Astrocyte (in vitro differentiated cells and primary cell): ENCODE data around the gene IQCH. TPM values are rescaled to one million over a fixed set of nuclear protein-coding genes. Genes with fewer than 3 reads are reported as not detected.

Experiments
- DNase-seq: peaks from one replicate; pipeline ENCODE4 v3.0.0-alpha.2; 2010; ENCODE audit warnings: low read depth
- FAIRE-seq: peaks from 2 replicates; lab custom pipeline; 2011; peaks lifted over from hg19 to GRCh38; lab: Jason Lieb, UNC
- H2AFZ ChIP-seq: 2 replicates; pipeline ENCODE4 v1.6.0; 2012; ENCODE audit warnings: low read depth, low read length, inconsistent platforms
- H3K27ac ChIP-seq: 2 replicates; pipeline ENCODE4 v1.5.1; 2011; ENCODE audit warnings: low read depth, low read length, inconsistent platforms
- H3K27me3 ChIP-seq: 2 replicates; pipeline ENCODE4 v1.6.0; 2011; ENCODE audit warnings: low read length, inconsistent platforms; ENCODE audit not compliant: insufficient read depth
- H3K36me3 ChIP-seq: 2 replicates; pipeline ENCODE4 v1.5.1; 2011; ENCODE audit warnings: low read length, inconsistent platforms; ENCODE audit not compliant: insufficient read depth
- H3K4me1 ChIP-seq: 2 replicates; pipeline ENCODE4 v1.5.1; 2011; ENCODE audit warnings: low read length, inconsistent platforms; ENCODE audit not compliant: insufficient read depth
- H3K4me2 ChIP-seq: 2 replicates; pipeline ENCODE4 v1.6.0; 2012; ENCODE audit warnings: low read length, inconsistent platforms
- H3K4me3 ChIP-seq: 2 replicates; pipeline ENCODE4 v1.5.1; 2011; ENCODE audit warnings: low read depth, mild to moderate bottlenecking, low read length, inconsistent platforms; ENCODE audit not compliant: insufficient read depth
- H3K79me2 ChIP-seq: 2 replicates; pipeline ENCODE4 v1.6.0; 2012; ENCODE audit warnings: mild to moderate bottlenecking, low read length, inconsistent platforms; ENCODE audit not compliant: insufficient read depth
- H3K9ac ChIP-seq: 2 replicates; pipeline ENCODE4 v1.6.0; 2012; ENCODE audit warnings: mild to moderate bottlenecking, low read length, inconsistent platforms
- H3K9me3 ChIP-seq: 2 replicates; pipeline ENCODE4 v1.5.1; 2012; ENCODE audit warnings: low read depth, mild to moderate bottlenecking, low read length, inconsistent platforms; ENCODE audit not compliant: insufficient read depth
- H4K20me1 ChIP-seq: 2 replicates; pipeline ENCODE4 v1.6.0; 2012; ENCODE audit warnings: low read length, inconsistent platforms; ENCODE audit not compliant: insufficient read depth
- H3K27ac Mint-ChIP-seq: one replicate; pipeline ENCODE4 v1.8.0; 2021; ENCODE audit warnings: mild to moderate bottlenecking, mixed read lengths; ENCODE audit not compliant: unreplicated experiment
- H3K27me3 Mint-ChIP-seq: one replicate; pipeline ENCODE4 v1.8.0; 2021; ENCODE audit warnings: low read depth, mixed read lengths; ENCODE audit not compliant: unreplicated experiment
- H3K36me3 Mint-ChIP-seq: one replicate; pipeline ENCODE4 v1.8.0; 2021; ENCODE audit warnings: low read depth, mixed read lengths; ENCODE audit not compliant: unreplicated experiment
- H3K4me1 Mint-ChIP-seq: one replicate; pipeline ENCODE4 v1.8.0; 2021; ENCODE audit warnings: low read depth, mixed read lengths; ENCODE audit not compliant: unreplicated experiment
- H3K4me3 Mint-ChIP-seq: one replicate; pipeline ENCODE4 v1.8.0; 2021; ENCODE audit warnings: mild to moderate bottlenecking, moderate library complexity, mixed read lengths; ENCODE audit not compliant: unreplicated experiment
- H3K9me3 Mint-ChIP-seq: one replicate; pipeline ENCODE4 v1.8.0; 2021; ENCODE audit warnings: mild to moderate bottlenecking, mixed read lengths; ENCODE audit not compliant: unreplicated experiment
- EZH2 ChIP-seq: IDR thresholded peaks from 2 replicates; pipeline ENCODE4 v1.6.1; 2012; ENCODE audit warnings: mild to moderate bottlenecking, low read length, inconsistent platforms; ENCODE audit not compliant: insufficient read depth
- total RNA-seq: library from RNA; stranded (reverse); gene quantifications from 2 replicates; pipeline ENCODE4 v1.2.1, GENCODE V29; 2021
- TF ChIP-seq, protein P1 (sequence below): IDR thresholded peaks from 2 replicates; pipeline ENCODE4 v1.5.1; 2011; ENCODE audit warnings: low read depth, mild to moderate bottlenecking, inconsistent platforms, low read length, moderate library complexity; ENCODE audit not compliant: insufficient read depth

Gene IQCH
- total RNA-seq, 1 donor from 2014 or later, result 2.7 TPM

GRCh38 chr15:67219288-67219687 lies 35.3 kb upstream of the IQCH start:
- DNase-seq, result no peak
- H3K27ac ChIP-seq, result no peak overlapping the region
- no peak overlapping the region for H2AFZ ChIP-seq
- Mint-ChIP-seq H3K27ac (no peak overlapping the region), H3K36me3 (peaks cover 2% of the 10 kb centered on the region), H3K9me3 (no peaks in the 10 kb centered on the region), H3K27me3 (no peaks in the 10 kb centered on the region), H3K4me3 (no peak overlapping the region), H3K4me1 (no peaks in the 10 kb centered on the region)
- no peaks in the 10 kb centered on the region for H3K79me2 ChIP-seq
- FAIRE-seq, result no peak
- TF ChIP-seq, protein P1, sequence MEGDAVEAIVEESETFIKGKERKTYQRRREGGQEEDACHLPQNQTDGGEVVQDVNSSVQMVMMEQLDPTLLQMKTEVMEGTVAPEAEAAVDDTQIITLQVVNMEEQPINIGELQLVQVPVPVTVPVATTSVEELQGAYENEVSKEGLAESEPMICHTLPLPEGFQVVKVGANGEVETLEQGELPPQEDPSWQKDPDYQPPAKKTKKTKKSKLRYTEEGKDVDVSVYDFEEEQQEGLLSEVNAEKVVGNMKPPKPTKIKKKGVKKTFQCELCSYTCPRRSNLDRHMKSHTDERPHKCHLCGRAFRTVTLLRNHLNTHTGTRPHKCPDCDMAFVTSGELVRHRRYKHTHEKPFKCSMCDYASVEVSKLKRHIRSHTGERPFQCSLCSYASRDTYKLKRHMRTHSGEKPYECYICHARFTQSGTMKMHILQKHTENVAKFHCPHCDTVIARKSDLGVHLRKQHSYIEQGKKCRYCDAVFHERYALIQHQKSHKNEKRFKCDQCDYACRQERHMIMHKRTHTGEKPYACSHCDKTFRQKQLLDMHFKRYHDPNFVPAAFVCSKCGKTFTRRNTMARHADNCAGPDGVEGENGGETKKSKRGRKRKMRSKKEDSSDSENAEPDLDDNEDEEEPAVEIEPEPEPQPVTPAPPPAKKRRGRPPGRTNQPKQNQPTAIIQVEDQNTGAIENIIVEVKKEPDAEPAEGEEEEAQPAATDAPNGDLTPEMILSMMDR, result no peak
- no peaks in the 10 kb centered on the region for H3K4me1 ChIP-seq
- H3K9me3 ChIP-seq, result no peaks in the 10 kb centered on the region
- H3K9ac ChIP-seq, result no peak overlapping the region
- no peaks in the 10 kb centered on the region for H3K27me3 ChIP-seq
- peaks cover 16% of the 10 kb centered on the region for H4K20me1 ChIP-seq
- H3K4me3 ChIP-seq, result no peak overlapping the region
- no peak overlapping the region for H3K4me2 ChIP-seq
- H3K36me3 ChIP-seq, result no peaks in the 10 kb centered on the region

DNA sequence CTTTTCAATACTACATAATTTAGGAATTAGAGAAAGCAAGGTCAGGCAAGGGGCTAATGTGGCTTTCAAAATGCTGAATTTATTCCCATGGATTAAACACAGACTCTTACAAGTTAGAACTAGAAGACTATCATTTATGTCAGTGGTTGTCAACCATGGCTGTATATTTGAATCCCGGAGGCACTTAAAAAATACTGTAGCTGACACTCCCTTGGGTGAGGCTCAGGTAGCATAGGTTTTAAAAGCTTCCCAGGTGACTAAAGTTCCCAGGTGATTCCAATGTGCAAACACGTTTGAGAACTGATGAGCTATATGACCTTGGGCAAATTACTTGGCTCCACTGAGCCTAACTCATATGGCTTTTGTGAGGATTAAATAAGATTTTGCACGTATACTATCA lies 29.7 kb upstream of the IQCH start:
- Histone ChIP-seq H3K27ac (no peak overlapping the region), H4K20me1 (peaks cover 26% of the 10 kb centered on the region), H3K27me3 (no peaks in the 10 kb centered on the region), H3K9me3 (no peaks in the 10 kb centered on the region), H3K4me3 (no peak overlapping the region), H2AFZ (no peak overlapping the region), H3K36me3 (no peaks in the 10 kb centered on the region), H3K9ac (no peak overlapping the region), H3K79me2 (no peaks in the 10 kb centered on the region), H3K4me2 (no peak overlapping the region), H3K4me1 (no peaks in the 10 kb centered on the region)
- no peak for TF ChIP-seq EZH2
- TF ChIP-seq, protein P1, result no peak
- no peaks in the 10 kb centered on the region for H3K9me3 Mint-ChIP-seq
- H3K27me3 Mint-ChIP-seq, result no peaks in the 10 kb centered on the region
- H3K4me3 Mint-ChIP-seq, result no peak overlapping the region
- no peak overlapping the region for H3K27ac Mint-ChIP-seq
- DNase-seq (no peak), FAIRE-seq (peak; percentile 50)
- peaks cover 16% of the 10 kb centered on the region for H3K36me3 Mint-ChIP-seq
- H3K4me1 Mint-ChIP-seq, result peaks cover 12% of the 10 kb centered on the region

- peak; percentile 36 for DNase-seq
These were observed 29.2 kb upstream of the IQCH start for GRCh38 chr15:67225336-67225735.

More at GRCh38 chr15:67225336-67225735, 29.2 kb upstream of the IQCH start:
- Histone ChIP-seq H3K27ac (no peak overlapping the region), H3K27me3 (no peaks in the 10 kb centered on the region), H3K4me2 (no peak overlapping the region), H3K36me3 (peaks cover 4% of the 10 kb centered on the region), H3K4me1 (no peaks in the 10 kb centered on the region), H3K9me3 (no peaks in the 10 kb centered on the region), H3K9ac (no peak overlapping the region), H2AFZ (no peak overlapping the region), H4K20me1 (peaks cover 26% of the 10 kb centered on the region), H3K79me2 (no peaks in the 10 kb centered on the region), H3K4me3 (no peak overlapping the region)
- Mint-ChIP-seq H3K9me3 (no peaks in the 10 kb centered on the region), H3K27ac (peak overlapping the region; percentile 30), H3K4me3 (no peak overlapping the region), H3K36me3 (peaks cover 14% of the 10 kb centered on the region), H3K27me3 (no peaks in the 10 kb centered on the region), H3K4me1 (peaks cover 12% of the 10 kb centered on the region)
- TF ChIP-seq EZH2, result no peak
- TF ChIP-seq, protein P1, result no peak
- FAIRE-seq, result no peak
